Measurements from ENCODE around the gene EMILIN2. TPM values are rescaled to one million over a fixed set of nuclear protein-coding genes. Genes with fewer than 3 reads are reported as not detected.

The EMILIN2 gene
- total RNA-seq, 1 donor from 2014 or later, result 8.7 TPM

DNA sequence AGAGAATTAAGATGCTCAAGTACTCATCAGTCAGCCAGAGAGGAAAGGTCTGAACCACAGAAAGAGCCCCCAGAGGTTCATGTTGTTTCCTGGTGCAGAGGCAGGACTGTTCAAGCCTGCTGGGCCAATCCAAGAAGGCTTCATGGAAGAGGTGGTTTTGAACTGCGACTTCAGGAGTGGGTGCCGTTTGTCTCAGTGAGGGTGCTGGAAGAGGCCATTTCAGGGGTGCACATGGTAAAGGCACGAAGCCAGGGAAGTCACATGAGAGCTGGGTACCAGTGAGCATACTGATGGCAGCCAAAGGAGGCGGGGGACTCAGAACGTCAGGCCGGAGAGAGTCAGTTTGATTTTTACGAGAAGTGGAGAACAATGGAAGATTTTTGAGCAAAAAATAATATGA, 55.5 kb downstream of the EMILIN2 start:
- Mint-ChIP-seq H3K4me1 (ENCODE audit: low read depth) (peaks cover 5% of the 10 kb centered on the region), H3K4me3 (ENCODE audit: low read depth) (no peak overlapping the region), H3K27me3 (no peaks in the 10 kb centered on the region), H3K27ac (no peak overlapping the region), H3K9me3 (ENCODE audit: low read depth) (no peaks in the 10 kb centered on the region), H3K36me3 (ENCODE audit: insufficient read depth) (no peaks in the 10 kb centered on the region)
- TF ChIP-seq, protein P1, sequence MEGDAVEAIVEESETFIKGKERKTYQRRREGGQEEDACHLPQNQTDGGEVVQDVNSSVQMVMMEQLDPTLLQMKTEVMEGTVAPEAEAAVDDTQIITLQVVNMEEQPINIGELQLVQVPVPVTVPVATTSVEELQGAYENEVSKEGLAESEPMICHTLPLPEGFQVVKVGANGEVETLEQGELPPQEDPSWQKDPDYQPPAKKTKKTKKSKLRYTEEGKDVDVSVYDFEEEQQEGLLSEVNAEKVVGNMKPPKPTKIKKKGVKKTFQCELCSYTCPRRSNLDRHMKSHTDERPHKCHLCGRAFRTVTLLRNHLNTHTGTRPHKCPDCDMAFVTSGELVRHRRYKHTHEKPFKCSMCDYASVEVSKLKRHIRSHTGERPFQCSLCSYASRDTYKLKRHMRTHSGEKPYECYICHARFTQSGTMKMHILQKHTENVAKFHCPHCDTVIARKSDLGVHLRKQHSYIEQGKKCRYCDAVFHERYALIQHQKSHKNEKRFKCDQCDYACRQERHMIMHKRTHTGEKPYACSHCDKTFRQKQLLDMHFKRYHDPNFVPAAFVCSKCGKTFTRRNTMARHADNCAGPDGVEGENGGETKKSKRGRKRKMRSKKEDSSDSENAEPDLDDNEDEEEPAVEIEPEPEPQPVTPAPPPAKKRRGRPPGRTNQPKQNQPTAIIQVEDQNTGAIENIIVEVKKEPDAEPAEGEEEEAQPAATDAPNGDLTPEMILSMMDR (IDR thresholded peaks at IDR 0.05; ENCODE audit: unreplicated experiment), result no peak
- DNase-seq (ENCODE audit: low spot score, unreplicated experiment), result no peak

DNA sequence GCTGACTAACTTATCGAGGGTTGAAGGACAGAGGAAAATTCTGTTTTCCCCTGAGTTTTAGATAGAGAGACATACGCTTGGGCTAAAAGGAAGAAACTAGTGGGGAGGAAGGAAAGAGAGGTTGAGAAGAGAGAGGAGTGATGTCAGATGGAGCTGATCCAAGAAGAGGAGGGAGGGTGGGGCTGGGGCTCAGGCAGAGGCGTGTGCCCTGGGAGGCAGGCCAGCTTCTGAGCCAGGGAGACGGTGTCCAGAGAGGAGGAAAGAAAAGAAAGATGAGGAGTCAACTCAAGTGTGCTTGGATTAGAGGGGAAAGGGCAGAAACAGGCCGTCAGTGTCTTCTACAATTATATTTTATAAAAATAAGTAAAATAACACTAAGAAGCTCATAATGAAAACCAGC, 56.2 kb downstream of the EMILIN2 start:
- Mint-ChIP-seq H3K4me1 (ENCODE audit: low read depth) (peaks cover 6% of the 10 kb centered on the region), H3K27me3 (no peaks in the 10 kb centered on the region), H3K36me3 (ENCODE audit: insufficient read depth) (no peaks in the 10 kb centered on the region), H3K27ac (no peak overlapping the region), H3K9me3 (ENCODE audit: low read depth) (no peaks in the 10 kb centered on the region), H3K4me3 (ENCODE audit: low read depth) (no peak overlapping the region)
- DNase-seq (ENCODE audit: low spot score, unreplicated experiment), result no peak
- TF ChIP-seq, protein P1 (IDR thresholded peaks at IDR 0.05; ENCODE audit: unreplicated experiment), result no peak

DNA sequence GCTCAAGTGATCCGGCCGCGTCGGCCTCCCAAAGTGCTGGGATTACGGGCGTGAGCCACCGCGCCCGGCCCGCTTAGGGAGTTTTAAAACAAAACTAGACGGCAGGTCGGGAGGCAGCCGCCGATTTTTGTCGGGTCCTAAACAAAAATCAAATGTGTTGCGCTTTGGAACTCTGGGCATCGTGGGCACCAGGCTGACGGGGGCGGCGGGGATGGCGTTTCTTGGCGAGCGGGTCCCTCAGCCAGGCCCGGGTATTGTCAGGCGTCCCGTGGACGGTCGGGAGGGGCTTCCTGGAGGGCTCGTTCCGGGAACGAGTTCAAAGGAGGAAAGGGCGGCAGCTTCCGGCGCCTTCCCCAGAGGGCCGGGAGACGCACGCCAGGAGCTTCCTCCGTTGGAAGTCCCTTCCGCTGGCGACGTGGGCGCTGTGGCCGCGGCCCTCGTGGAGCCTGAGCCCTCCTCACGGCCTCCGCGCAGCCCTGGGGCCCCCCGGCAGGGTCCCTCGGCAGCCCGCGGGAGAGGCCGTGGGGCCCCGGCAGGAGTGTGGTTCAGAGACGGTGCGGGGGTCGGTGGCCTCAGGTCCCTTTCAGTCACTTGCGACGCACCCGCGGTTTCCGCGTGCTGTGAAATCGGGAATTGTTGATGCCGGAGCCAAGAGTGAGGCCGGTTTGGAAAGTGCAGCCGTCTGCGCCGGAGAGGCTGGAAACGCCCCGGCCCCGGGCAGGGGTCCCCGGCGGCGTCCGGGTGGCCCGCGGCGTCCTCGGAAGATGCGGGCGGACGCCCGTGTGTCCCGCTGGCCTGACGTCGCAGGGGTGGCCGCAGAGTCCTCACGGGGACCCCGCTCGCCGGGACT, 59.3 kb downstream of the EMILIN2 start:
- no peaks in the 10 kb centered on the region for H3K27me3 Mint-ChIP-seq
- no peaks in the 10 kb centered on the region for H3K9me3 Mint-ChIP-seq (ENCODE audit: low read depth)
- peaks cover 2% of the 10 kb centered on the region for H3K4me1 Mint-ChIP-seq (ENCODE audit: low read depth)
- TF ChIP-seq, protein P1 (IDR thresholded peaks at IDR 0.05; ENCODE audit: unreplicated experiment), result no peak
- DNase-seq (ENCODE audit: low spot score, unreplicated experiment), result peak; percentile 25
- peak overlapping the region; percentile 74 for H3K4me3 Mint-ChIP-seq (ENCODE audit: low read depth)
- H3K27ac Mint-ChIP-seq, result peak overlapping the region; percentile 49
- peaks cover 5% of the 10 kb centered on the region for H3K36me3 Mint-ChIP-seq (ENCODE audit: insufficient read depth)

DNA sequence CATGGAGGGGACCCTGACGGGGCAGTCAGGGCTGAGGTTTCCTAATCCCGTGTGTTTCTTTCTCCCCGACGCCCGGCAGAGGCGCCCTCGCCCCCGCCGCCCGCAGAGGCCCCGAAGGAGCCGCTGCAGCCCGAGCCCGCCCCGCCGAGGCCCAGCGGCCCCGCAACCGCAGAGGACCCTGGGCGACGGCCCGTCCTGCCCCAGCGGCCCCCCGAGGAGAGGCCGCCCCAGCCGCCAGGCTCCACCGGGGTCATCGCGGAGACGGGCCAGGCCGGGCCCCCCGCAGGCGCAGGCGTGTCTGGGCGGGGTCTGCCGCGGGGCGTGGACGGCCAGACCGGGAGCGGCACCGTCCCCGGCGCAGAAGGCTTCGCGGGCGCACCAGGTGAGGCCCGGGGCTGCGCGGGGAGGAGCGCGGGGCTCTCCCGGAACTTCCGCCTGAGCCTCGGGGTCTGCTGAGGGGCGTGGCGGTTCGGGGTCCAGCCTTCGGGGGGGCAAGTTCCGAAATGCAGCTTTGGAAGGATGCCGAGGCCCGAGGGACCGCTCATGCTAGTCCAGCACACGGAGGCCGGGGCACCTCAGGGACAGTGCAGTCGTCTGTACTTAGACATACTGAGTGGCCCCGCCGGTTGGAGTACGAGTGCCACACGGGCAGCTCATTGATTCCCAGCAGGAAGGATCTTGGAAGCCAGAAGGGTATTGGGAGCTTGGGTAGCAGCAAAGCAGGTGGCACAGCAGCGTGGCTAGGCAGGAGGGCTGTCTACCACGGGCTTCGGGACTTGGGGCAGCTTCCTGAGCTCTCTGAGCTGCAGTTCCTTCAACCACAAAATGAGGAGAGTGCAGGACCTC, 60.1 kb downstream of the EMILIN2 start:
- Mint-ChIP-seq H3K27ac (no peak overlapping the region), H3K9me3 (ENCODE audit: low read depth) (no peaks in the 10 kb centered on the region), H3K4me1 (ENCODE audit: low read depth) (peaks cover 2% of the 10 kb centered on the region), H3K27me3 (no peaks in the 10 kb centered on the region), H3K4me3 (ENCODE audit: low read depth) (peak overlapping the region; percentile 77), H3K36me3 (ENCODE audit: insufficient read depth) (peaks cover 7% of the 10 kb centered on the region)
- TF ChIP-seq, protein P1 (IDR thresholded peaks at IDR 0.05; ENCODE audit: unreplicated experiment), result peak; percentile 64
- DNase-seq (ENCODE audit: low spot score, unreplicated experiment), result peak; percentile 31

DNA sequence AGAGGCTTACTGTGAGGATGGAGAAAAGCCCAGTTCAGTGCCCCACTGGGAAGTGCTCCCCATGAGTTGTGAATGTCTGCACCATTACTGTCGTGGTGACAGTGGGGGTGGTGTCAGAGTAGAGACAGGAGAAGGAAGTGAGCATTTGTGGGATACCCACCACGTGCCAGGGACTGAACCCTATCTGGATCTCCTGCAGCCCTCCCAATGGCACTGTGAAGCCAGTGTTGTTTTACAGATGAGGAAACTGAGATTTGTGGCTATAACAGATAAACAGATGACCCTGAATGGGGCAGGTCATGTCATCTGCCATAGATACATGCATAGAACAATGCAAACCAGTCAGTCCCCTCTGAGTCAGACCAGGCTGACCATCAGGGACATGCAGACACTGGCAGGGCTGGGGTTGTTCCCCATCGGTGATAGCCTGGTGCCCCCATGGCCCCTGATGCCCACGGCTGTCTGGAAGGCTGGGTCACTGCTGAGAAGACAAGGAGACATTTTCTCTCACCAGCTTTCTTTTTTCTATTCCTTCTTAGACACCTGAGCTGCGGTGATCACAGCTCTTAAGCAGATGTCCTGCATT, 60.8 kb downstream of the EMILIN2 start:
- H3K36me3 Mint-ChIP-seq (ENCODE audit: insufficient read depth), result peaks cover 7% of the 10 kb centered on the region
- H3K27ac Mint-ChIP-seq, result no peak overlapping the region
- no peaks in the 10 kb centered on the region for H3K27me3 Mint-ChIP-seq
- H3K9me3 Mint-ChIP-seq (ENCODE audit: low read depth), result no peaks in the 10 kb centered on the region
- TF ChIP-seq, protein P1 (IDR thresholded peaks at IDR 0.05; ENCODE audit: unreplicated experiment), result no peak
- peaks cover 2% of the 10 kb centered on the region for H3K4me1 Mint-ChIP-seq (ENCODE audit: low read depth)
- H3K4me3 Mint-ChIP-seq (ENCODE audit: low read depth), result peak overlapping the region; percentile 77
- no peak for DNase-seq (ENCODE audit: low spot score, unreplicated experiment)
